Fibroblast of peridontal ligament (primary cell): ENCODE measurements around the gene HOXD11.

Experiments used
- DNase-seq: peaks from one replicate; pipeline ENCODE4 v3.0.0-alpha.2; 2010; ENCODE audit errors: extremely low read depth

HOXD11 gene

GRCh38 chr2:176131848-176132158, 24.7 kb downstream of the HOXD11 start:
- DNase-seq: no peak

DNA sequence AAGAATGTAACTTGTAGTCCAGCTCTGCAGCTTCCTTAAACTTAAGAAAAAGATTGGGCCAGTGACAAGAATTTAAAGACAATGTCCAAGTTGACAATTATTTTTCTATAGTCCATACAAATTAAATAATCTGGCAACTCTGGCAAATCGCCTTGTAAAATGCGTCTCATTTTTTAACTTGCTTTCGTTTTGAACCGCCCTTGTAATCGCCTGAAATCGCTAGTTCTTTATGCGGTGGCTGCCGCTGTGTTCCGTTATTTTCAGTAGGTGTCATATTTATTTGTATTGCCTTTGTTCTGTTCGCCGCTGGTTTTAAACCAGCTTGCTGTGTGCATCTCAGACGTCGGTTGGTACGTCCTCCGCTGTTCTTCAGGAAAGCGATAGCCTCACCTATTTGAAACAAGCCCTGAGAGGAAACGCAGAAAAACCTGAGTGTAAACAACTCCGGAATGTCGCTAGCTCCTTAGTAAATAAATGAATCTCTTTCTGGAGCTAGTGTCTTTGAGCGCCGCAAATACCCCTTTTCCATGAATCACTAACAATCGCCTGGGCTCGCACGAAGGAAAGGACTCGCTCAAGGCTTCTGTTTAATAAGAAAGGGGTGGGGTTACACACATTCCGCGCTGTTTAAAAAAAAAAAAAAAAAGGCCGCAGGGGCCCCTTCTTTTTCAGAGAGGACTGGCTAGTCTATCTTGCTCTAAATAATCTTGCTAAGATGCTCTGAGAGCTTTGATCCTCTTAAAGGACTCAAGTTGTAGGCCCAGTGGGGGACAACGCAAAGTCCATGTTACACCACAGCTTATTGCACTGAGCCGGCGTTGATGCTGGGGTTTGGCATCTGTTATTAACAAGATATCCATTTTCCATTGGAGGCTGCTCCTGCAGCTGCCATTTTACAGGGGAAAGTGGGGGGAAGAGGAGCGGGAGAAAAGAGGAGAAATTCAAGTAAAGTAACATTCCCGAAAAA, 25.4 kb downstream of the HOXD11 start:
- no peak for DNase-seq

GRCh38 chr2:176133389-176133788, 26.3 kb downstream of the HOXD11 start:
- DNase-seq: no peak

DNA sequence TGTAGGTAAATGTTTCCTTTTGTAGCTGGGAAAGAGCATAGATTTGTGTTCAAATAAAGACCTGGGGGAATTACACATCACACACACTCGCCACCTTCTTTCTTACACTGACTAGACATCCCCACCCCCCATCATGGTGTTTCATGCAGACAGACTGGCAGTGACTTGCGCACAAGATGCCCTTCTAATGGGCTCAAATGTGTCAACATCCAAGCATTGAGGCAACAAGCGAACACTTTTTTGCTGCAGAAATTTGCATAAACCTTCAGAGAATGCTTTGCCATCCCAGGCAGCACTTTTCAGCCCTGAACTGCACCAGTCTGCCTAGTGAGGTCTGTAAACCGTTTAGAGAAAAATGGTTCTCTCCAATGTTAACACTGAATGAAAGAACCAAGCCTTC, 27.0 kb downstream of the HOXD11 start:
- no peak for DNase-seq

- DNase-seq: no peak
Observed at GRCh38 chr2:176135035-176135440, 28.0 kb downstream of the HOXD11 start.

GRCh38 chr2:176136374-176137251, 29.5 kb downstream of the HOXD11 start:
- DNase-seq: no peak

GRCh38 chr2:176137252-176137580, 30.1 kb downstream of the HOXD11 start:
- no peak for DNase-seq

DNA sequence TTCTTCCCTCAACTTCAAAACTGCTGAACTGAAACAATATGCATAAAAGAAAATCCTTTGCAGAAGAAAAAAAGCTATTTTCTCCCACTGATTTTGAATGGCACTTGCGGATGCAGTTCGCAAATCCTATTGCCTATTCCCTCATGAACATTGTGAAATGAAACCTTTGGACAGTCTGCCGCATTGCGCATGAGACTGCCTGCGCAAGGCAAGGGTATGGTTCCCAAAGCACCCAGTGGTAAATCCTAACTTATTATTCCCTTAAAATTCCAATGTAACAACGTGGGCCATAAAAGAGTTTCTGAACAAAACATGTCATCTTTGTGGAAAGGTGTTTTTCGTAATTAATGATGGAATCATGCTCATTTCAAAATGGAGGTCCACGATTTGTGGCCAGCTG, 30.8 kb downstream of the HOXD11 start:
- DNase-seq: no peak

- DNase-seq: no peak
Observed at GRCh38 chr2:176138526-176138922, 31.4 kb downstream of the HOXD11 start.

DNA sequence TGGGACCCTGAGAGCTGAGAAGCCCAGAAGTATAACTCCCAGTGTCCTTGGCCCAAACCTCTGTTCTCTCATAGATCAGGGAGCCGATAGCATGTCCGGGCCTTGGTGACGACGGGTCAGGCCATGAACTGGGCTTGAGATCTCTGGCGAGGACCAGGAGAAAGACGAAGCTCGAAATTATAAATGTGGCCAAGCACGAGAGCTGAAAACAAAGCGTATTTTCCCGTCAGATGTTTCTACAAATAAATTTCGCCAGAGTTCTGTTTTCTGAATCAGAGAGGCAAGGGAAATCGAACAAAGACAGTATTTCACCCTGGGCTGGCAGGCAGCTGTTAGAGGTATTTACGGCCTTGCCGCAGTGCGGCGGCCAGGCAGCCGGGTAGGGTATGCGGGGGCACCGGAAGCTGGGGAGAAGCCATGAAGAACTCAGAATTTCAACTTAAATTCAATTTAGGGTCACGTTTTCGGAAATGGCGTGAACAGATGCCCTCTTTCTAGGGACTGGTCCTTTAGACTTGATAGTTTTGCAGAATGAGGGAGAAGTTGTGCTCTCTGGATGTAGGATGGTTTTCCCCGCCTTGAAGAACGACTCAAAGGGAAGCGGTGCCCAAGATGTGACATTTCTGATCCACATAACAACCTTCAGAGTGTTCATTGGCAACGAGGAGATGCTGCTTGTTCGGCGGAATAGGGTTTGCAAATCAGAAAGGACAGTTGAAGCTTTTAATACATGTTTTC, 32.0 kb downstream of the HOXD11 start:
- DNase-seq: no peak

DNA sequence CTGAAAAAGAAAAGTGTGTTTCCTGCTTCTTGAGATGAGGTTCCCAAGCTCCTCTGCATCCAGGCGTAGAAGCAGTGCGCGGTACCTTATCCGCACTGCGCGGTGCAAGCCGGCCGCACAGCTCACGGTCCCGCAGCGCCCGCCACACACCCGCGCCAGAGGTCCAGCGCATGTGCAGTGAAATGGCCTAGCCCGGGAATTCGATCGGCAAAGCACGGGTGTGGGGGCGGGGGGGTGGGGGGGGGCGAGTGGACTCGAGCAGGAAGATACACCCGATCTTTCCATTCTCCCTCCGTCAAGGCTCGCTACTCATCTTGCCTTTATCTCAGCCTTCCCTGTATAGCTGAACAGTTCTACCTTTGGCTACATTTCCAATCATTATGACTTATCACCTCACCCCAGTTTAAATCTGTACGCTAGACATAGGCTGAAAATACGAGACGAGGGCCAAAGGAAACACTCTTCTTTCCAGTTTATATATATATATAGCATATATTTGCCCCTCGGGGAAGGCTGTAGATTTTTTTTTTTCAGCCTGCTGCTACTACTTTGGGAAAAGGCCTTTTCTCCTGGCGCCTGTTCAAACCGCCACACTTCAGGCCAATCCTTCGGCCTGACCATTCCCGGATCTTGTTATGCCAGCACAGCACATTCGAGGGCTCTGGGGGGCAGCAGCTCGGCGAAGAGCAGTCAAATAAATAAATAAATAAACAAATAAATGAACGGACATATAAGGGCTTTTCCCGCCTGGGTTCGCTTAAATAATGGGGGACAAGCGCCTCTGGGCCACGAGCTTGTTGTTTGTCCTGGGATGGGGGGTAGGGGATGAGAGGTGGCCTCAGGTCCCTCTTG, 32.8 kb downstream of the HOXD11 start:
- DNase-seq: no peak

DNA sequence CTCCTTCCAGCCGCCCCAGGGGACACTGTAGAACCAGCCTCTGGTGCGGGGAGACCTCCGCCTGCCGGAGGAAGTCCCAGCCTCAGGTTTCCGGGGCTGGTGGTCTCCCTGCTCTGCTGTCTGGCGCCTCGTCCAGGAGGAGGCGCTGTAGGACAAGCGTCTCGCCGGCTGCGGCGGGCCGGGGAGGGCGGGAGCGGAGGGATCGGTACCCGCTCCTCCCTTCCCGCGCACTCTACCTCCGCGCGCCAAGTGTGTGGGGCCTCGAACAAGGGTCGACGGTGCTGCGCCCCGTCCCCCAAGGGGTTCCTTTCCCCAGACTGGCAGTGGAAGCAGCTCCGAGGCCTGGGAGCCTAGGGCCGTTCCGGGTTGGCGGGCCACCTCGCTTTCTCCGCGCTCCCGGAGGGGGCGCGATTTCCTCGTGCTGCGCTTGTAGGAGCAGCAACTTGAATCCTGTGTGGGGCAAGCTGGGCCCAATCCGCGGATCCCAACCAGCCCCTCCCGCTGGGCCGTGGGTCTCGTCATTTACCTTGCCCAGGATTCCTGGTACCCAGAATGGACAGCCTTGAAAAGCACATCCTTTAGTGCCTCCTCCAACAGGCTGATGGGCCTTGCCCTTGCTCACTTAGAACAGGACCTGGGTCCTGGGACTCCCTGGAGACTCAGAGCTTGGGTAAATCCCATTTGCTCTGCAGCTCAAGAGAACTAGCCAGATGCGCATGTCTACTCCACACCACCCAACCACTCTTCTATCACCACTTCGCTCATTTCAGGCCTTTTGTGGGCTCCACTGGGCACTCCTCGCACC, 33.6 kb downstream of the HOXD11 start:
- DNase-seq: no peak

DNA sequence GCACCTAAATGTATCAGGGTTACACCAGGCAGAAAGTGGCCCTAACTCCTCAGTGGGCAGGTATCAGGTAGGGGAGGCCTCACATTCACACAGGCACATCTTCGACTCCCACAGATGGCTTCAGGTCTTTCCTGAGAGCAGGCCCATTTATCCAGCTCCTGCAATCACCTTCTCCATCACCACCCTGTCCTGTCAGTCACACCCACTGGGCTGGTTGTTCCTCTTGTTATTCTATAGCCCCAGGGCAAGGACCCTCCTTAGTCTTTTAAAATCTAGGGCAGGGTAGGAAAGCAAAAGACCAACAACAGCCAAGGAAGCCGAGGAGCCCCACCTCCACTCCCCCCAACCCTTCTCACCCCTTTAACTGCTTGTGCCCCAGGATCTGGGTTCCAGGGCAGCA, 35.2 kb downstream of the HOXD11 start:
- DNase-seq: no peak

GRCh38 chr2:176145085-176145969, 38.2 kb downstream of the HOXD11 start:
- no peak for DNase-seq

DNA sequence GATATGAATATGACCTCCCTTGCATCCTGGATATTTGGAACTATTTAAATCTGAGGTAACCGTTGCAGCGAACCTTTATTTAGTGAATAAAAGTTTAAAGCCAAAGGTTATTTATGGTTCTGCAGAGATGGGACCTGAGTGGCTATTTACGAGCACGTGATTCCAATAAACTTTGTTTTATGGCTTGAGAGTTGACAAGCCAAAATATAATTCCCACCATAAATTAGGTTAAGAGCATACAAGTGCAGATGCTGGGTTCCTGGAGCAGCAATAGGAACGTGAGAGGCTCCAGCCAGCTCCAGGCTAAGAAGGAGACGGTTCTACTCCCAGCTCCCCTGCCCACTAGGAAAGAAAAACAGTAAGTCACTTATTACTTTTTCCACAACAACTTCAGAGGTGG, 39.0 kb downstream of the HOXD11 start:
- DNase-seq: no peak

DNA sequence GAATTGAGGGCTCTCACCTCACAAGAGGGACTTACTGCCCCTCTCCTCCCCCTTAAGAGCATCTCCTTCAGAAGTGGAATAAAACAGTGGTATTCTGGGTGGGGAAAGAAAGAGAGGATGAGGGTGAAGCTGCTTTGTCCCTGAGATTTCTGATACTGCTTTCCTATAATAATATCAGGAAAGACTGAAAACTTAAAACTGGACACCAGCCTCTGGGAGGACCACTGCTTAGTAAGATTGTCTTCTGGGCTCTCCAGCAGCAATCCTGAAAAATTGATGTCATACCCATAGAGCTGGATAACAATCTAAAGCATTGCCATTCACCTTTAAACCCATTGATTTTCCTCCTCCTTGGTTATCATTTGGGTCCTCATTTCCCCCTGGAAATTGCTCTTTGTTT, 39.6 kb downstream of the HOXD11 start:
- no peak for DNase-seq

DNA sequence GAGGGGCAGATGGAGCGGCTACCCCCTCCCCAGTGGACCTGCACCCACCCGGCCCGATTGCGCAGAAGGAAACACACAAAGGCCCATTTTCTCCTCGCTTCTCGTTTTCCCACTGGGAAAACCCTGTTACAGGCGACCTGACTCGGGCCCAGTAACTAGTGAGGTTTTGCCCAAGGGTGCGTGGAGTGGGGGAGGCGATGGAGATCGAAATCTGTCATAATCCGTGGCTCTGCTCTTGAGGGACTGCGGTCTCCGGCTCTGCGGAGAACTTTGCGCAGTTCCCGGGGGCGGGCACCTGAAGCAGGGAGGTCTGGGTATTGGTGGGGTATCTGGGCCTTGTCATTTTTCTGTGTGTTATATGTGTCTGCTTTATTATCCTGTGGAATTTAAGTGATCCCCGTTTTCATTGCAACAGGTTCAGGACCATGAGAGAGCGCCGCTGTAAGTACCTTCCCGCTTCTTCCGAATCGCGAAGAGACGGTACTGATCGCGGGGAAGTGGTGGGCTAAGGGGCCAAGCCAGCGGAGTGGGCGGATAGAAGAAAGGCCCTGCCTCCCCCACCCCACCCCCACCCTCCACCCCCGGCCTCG, 40.2 kb downstream of the HOXD11 start:
- DNase-seq: no peak

DNA sequence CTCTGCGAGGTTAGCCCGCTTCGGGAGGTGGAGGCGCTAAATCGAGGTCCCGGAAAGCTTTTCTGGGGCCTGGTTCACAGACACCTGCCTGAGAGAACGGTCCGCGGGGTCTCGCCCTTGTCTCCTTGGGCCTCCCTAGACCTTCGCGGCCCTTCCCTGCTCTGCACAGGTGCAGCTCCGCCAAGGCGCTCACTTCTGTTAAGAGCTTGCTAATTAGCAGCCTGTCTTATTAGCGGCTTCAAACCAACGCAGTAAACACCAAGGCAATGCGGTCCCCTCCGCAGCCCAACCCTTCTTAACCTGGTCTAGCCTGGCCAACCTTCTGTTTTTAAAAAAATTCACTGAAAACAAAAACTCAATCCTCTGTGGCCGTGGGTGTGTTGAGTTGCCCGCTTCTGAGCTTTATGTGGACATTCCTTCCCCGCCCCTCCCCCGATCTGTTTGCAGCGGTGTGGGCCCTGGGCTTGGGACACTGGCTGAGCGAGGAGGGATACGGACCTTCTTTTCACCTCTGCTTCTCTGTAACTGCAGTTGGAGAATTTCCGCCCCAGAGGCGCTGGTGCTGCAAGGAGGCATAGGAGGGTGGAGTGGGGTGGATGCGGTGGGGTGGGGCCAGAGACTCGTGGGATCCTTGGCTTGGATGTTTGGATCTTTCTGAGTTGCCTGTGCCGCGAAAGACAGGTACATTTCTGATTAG, 40.9 kb downstream of the HOXD11 start:
- no peak for DNase-seq
